GM12864 (cell line): Measurements from ENCODE around the gene PAM16.

Experiments used
- DNase-seq: peaks from one replicate; pipeline ENCODE4 v3.0.0-alpha.2; 2011; ENCODE audit warnings: low read depth
- H3K4me3 ChIP-seq: 2 replicates; pipeline ENCODE4 v1.5.1; 2011; ENCODE audit warnings: mild to moderate bottlenecking, low read depth, low read length, control low read depth
- CTCF ChIP-seq: IDR thresholded peaks from 2 replicates; pipeline ENCODE4 v1.5.1; 2011; ENCODE audit warnings: low read depth, mild to moderate bottlenecking, moderate library complexity, low read length, control low read depth, inconsistent platforms; ENCODE audit errors: missing control alignments

PAM16 gene

GRCh38 chr16:4369007-4369733 is 18.0 kb upstream of the PAM16 start:
- no peak for DNase-seq
- H3K4me3 ChIP-seq = no peak overlapping the region
- no peak for TF ChIP-seq CTCF

- no peak overlapping the region for H3K4me3 ChIP-seq
- no peak for TF ChIP-seq CTCF
- DNase-seq = no peak
Observed at GRCh38 chr16:4367393-4367856, 16.3 kb upstream of the PAM16 start.

GRCh38 chr16:4366016-4366415 is 14.9 kb upstream of the PAM16 start:
- DNase-seq = no peak
- no peak for TF ChIP-seq CTCF
- H3K4me3 ChIP-seq = no peak overlapping the region

- no peak for DNase-seq
- TF ChIP-seq CTCF = no peak
- H3K4me3 ChIP-seq = no peak overlapping the region
Observed at GRCh38 chr16:4365615-4366014, 14.5 kb upstream of the PAM16 start.

GRCh38 chr16:4365014-4365406 is 13.9 kb upstream of the PAM16 start:
- no peak overlapping the region for H3K4me3 ChIP-seq
- no peak for TF ChIP-seq CTCF
- peak; percentile 24 for DNase-seq

- no peak overlapping the region for H3K4me3 ChIP-seq
- TF ChIP-seq CTCF = no peak
- DNase-seq = no peak
Observed at GRCh38 chr16:4364196-4365013, 13.3 kb upstream of the PAM16 start.
